OCI-LY1 (cell line): ENCODE results near the gene YEATS2.

Source experiments
- EZH2 ChIP-seq: fragments of 200-600 bp; sonication (generic), shearing (Covaris generic); IDR thresholded peaks from 2 replicates; pipeline ENCODE4 v1.8.0; 2017; ENCODE audit warnings: borderline replicate concordance, mixed run types, mild to moderate bottlenecking, antibody characterized with exemption, low read length, moderate library complexity, mixed read lengths
- TF ChIP-seq, protein P1 (sequence below): fragments of 200-600 bp; sonication (generic), shearing (Covaris generic); IDR thresholded peaks from 2 replicates; pipeline ENCODE4 v1.5.1; 2017; ENCODE audit warnings: mild to moderate bottlenecking, antibody characterized with exemption, low read length, moderate library complexity, mixed read lengths

DNA sequence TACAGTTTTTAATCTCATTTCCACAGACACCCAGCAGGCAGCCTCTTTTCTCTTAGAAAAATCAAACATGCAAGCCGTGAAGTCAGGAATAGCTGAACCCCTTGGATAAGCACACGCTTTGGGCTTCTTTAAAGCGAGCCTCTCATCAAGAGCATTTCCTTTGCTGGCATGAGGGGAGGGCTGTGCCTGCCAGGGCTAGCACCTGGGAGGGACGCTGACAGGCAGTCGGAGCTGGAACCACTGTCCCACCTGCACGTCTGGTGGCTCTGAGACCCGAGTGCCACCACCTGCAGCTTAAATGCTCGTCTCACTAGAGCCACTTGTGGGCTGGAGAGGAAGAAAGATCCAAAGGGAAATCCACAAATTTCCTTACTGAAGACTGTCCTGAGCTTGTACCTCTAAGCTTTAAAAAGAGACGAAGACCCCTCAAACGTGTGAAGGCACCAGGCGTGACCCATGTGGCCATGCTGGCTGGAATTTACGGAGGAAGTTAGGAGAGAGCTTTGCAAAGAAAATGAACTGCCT is 118.4 kb downstream of the YEATS2 start:
- TF ChIP-seq, protein P1, sequence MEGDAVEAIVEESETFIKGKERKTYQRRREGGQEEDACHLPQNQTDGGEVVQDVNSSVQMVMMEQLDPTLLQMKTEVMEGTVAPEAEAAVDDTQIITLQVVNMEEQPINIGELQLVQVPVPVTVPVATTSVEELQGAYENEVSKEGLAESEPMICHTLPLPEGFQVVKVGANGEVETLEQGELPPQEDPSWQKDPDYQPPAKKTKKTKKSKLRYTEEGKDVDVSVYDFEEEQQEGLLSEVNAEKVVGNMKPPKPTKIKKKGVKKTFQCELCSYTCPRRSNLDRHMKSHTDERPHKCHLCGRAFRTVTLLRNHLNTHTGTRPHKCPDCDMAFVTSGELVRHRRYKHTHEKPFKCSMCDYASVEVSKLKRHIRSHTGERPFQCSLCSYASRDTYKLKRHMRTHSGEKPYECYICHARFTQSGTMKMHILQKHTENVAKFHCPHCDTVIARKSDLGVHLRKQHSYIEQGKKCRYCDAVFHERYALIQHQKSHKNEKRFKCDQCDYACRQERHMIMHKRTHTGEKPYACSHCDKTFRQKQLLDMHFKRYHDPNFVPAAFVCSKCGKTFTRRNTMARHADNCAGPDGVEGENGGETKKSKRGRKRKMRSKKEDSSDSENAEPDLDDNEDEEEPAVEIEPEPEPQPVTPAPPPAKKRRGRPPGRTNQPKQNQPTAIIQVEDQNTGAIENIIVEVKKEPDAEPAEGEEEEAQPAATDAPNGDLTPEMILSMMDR, result no peak
- TF ChIP-seq EZH2, result no peak
